ENCODE data around the gene PTPRF. TPM values are rescaled to one million over a fixed set of nuclear protein-coding genes. Genes with fewer than 3 reads are reported as not detected.

The PTPRF gene
- total RNA-seq, 2 experiments from 2014 or later = 0.37 to 0.42 TPM

- Mint-ChIP-seq H3K36me3 (ENCODE audit: low read depth) (peaks cover 51% of the 10 kb centered on the region), H3K9me3 (no peaks in the 10 kb centered on the region), H3K27ac (no peak overlapping the region), H3K4me1 (no peaks in the 10 kb centered on the region), H3K4me3 (no peak overlapping the region), H3K27me3 (no peaks in the 10 kb centered on the region)
- no peak for DNase-seq
- ChIA-PET CTCF (interaction anchor here (1.3 kb wide), 1 partner anchor 13 kb away, joined by 3 read pairs; no protein-coding TSS in a partner anchor), POLR2A (no interaction called here)
Observed at GRCh38 chr1:43673261-43673660, 142.6 kb downstream of the PTPRF start.

Other genes starting within 250 kb of the PTPRF start
- not detected for gene C1orf210, start 245.3 kb upstream of the PTPRF start, total RNA-seq
- not detected for gene TIE1, start 229.9 kb upstream of the PTPRF start, total RNA-seq
- not detected for gene MPL, start 193.1 kb upstream of the PTPRF start, total RNA-seq
- 100 to 1,000 TPM; 176 to 188 TPM for gene CDC20, start 171.9 kb upstream of the PTPRF start, total RNA-seq
- 10 to 100 TPM; 77.1 to 85.0 TPM for gene ELOVL1, start 162.9 kb upstream of the PTPRF start, total RNA-seq
- gene MED8, start 141.1 kb upstream of the PTPRF start, total RNA-seq = 10 to 100 TPM; 30.2 to 33.3 TPM
- gene SZT2, start 141.0 kb upstream of the PTPRF start, total RNA-seq = 10 to 100 TPM; 66.6 to 74.3 TPM
- 10 to 100 TPM; 20.6 to 25.8 TPM for gene HYI, start 77.0 kb upstream of the PTPRF start, total RNA-seq
- gene KDM4A, start 119.3 kb downstream of the PTPRF start, total RNA-seq = 10 to 100 TPM; 38.6 to 41.9 TPM
- 10 to 100 TPM; 23.7 to 24.3 TPM for gene ST3GAL3, start 176.7 kb downstream of the PTPRF start, total RNA-seq